Glutamatergic neuron (in vitro differentiated cells): Measurements from ENCODE around the gene GRIK3. TPM values are rescaled to one million over a fixed set of nuclear protein-coding genes. Genes with fewer than 3 reads are reported as not detected.

Experiments used
- DNase-seq: peaks from one replicate; pipeline ENCODE4 v3.0.0; 2022
- H3K27ac Mint-ChIP-seq: one replicate; pipeline ENCODE4 v1.8.0; 2020; ENCODE audit warnings: mild to moderate bottlenecking, mixed read lengths, inconsistent platforms; ENCODE audit not compliant: unreplicated experiment
- H3K27me3 Mint-ChIP-seq: one replicate; pipeline ENCODE4 v1.8.0; 2020; ENCODE audit warnings: mild to moderate bottlenecking, moderate library complexity, mixed read lengths, inconsistent platforms; ENCODE audit not compliant: unreplicated experiment
- H3K36me3 Mint-ChIP-seq: one replicate; pipeline ENCODE4 v1.8.0; 2020; ENCODE audit warnings: mild to moderate bottlenecking, mixed read lengths, inconsistent platforms; ENCODE audit not compliant: unreplicated experiment
- H3K4me1 Mint-ChIP-seq: one replicate; pipeline ENCODE4 v1.8.0; 2020; ENCODE audit warnings: mild to moderate bottlenecking, low read depth, mixed read lengths, inconsistent platforms; ENCODE audit not compliant: unreplicated experiment
- H3K4me3 Mint-ChIP-seq: one replicate; pipeline ENCODE4 v1.8.0; 2020; ENCODE audit warnings: mild to moderate bottlenecking, mixed read lengths, inconsistent platforms; ENCODE audit not compliant: unreplicated experiment
- H3K9me3 Mint-ChIP-seq: one replicate; pipeline ENCODE4 v1.8.0; 2020; ENCODE audit warnings: mild to moderate bottlenecking, moderate library complexity, mixed read lengths, inconsistent platforms; ENCODE audit not compliant: unreplicated experiment
- CTCF ChIP-seq: fragments of 200-600 bp; sonication (generic); IDR thresholded peaks from one replicate; pipeline ENCODE4 v1.5.0; 2021; ENCODE audit not compliant: partially characterized antibody, unreplicated experiment
- total RNA-seq: library from RNA; stranded (reverse); fragmentation: NEBNext Ultra II Directional; extraction: Animal tissue kit (Norgen Biotek cat#: 25700); gene quantifications from one replicate; pipeline ENCODE4 v1.2.1, GENCODE V29; 2021; ENCODE audit not compliant: unreplicated experiment

GRIK3 gene
- total RNA-seq, 1 donor from 2014 or later: 60.1 TPM

- H3K27me3 Mint-ChIP-seq: peaks cover 4% of the 10 kb centered on the region
- H3K36me3 Mint-ChIP-seq: peaks cover 1% of the 10 kb centered on the region
- no peak overlapping the region for H3K4me3 Mint-ChIP-seq
- H3K4me1 Mint-ChIP-seq: no peaks in the 10 kb centered on the region
- no peak overlapping the region for H3K27ac Mint-ChIP-seq
- H3K9me3 Mint-ChIP-seq: peaks cover 3% of the 10 kb centered on the region
- TF ChIP-seq CTCF: no peak
- DNase-seq: no peak
Observed at GRCh38 chr1:36797761-36798160, 236.6 kb downstream of the GRIK3 start.

- TF ChIP-seq CTCF: no peak
- Mint-ChIP-seq H3K9me3 (peaks cover 3% of the 10 kb centered on the region), H3K27me3 (peaks cover 6% of the 10 kb centered on the region), H3K36me3 (no peaks in the 10 kb centered on the region), H3K4me3 (no peak overlapping the region), H3K27ac (no peak overlapping the region), H3K4me1 (no peaks in the 10 kb centered on the region)
- DNase-seq: no peak
Observed at GRCh38 chr1:36796733-36797132, 237.6 kb downstream of the GRIK3 start.

- H3K4me1 Mint-ChIP-seq: no peaks in the 10 kb centered on the region
- H3K9me3 Mint-ChIP-seq: peaks cover 3% of the 10 kb centered on the region
- H3K27me3 Mint-ChIP-seq: peaks cover 6% of the 10 kb centered on the region
- H3K36me3 Mint-ChIP-seq: no peaks in the 10 kb centered on the region
- DNase-seq: no peak
- peak overlapping the region; percentile 9 for H3K4me3 Mint-ChIP-seq
- TF ChIP-seq CTCF: no peak
- no peak overlapping the region for H3K27ac Mint-ChIP-seq
Observed at GRCh38 chr1:36796106-36796590, 238.2 kb downstream of the GRIK3 start.

- Mint-ChIP-seq H3K27ac (no peak overlapping the region), H3K4me3 (no peak overlapping the region), H3K4me1 (no peaks in the 10 kb centered on the region), H3K27me3 (peaks cover 3% of the 10 kb centered on the region), H3K9me3 (no peaks in the 10 kb centered on the region), H3K36me3 (no peaks in the 10 kb centered on the region)
- DNase-seq: no peak
- TF ChIP-seq CTCF: no peak
Observed at GRCh38 chr1:36794460-36794859, 239.9 kb downstream of the GRIK3 start.

GRCh38 chr1:36793452-36793851 is 240.9 kb downstream of the GRIK3 start:
- no peak overlapping the region for H3K27ac Mint-ChIP-seq
- H3K27me3 Mint-ChIP-seq: peaks cover 3% of the 10 kb centered on the region
- H3K36me3 Mint-ChIP-seq: no peaks in the 10 kb centered on the region
- no peak overlapping the region for H3K4me3 Mint-ChIP-seq
- DNase-seq: no peak
- TF ChIP-seq CTCF: no peak
- H3K9me3 Mint-ChIP-seq: no peaks in the 10 kb centered on the region
- H3K4me1 Mint-ChIP-seq: no peaks in the 10 kb centered on the region
